HS-5 (cell line): Measurements from ENCODE around the gene VPS13C.
"Not testable (repeated sequence)": the region's sequence is repeated elsewhere in the genome, so short reads cannot be mapped to it uniquely, and the experiment has no call there.

Experiments
- DNase-seq: peaks from one replicate; pipeline ENCODE4 v3.0.0-alpha.2; 2012; ENCODE audit warnings: low read depth

VPS13C gene

DNA sequence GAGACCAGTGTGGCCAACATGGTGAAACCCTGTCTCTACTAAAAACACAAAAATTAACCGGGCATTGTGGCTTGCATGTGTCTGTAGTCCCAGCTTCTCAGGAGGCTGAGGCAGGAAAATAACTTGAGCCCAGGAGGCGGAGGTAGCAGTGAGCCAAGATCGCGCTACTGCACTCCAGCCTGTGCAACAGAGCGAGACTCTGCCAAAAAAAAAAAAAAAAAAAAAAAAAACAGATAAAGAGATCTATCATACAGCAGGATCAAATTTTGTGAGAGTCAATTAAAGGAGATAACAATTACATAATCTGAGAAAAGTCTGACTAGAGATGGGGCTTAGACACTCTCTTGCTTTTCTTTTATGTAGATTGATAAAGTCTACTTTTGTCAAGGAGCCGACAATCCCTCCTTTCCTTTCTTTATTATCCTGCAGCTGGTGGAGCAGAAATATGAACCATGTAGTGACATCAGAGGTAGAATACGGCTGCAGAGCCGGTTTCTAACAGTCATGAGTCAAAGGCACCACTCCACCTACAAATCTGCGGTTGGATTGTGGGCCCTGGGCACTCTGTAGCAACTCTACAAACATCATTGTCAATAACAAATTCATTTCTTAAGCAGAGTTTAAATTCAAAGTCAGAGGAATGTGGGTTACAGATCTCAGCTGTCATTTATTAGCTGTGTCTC, 15.5 kb upstream of the VPS13C start:
- DNase-seq: no peak

GRCh38 chr15:62071711-62072308, 11.6 kb upstream of the VPS13C start:
- no peak for DNase-seq

GRCh38 chr15:62069551-62069950, 9.3 kb upstream of the VPS13C start:
- no peak for DNase-seq

DNA sequence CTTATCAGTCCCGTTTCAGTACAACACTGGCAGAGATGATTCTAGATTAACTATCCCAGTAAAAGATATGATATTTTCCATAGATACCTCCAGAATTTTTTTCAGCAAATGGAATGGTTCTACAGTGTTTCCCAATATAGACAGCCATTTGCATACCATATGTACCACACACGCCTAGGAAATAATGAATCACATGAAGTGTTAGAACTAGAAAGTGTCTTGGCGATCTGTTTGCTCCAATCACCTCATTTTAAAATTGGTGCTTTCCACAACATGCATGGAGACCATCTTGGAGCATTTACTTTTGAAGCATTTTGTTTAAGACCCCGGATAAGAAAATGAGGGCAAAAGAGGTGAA, 8.5 kb upstream of the VPS13C start:
- no peak for DNase-seq

- no peak for DNase-seq
These were observed 8.0 kb upstream of the VPS13C start for GRCh38 chr15:62068071-62068809.

GRCh38 chr15:62067448-62068044, 7.3 kb upstream of the VPS13C start:
- DNase-seq: no peak

DNA sequence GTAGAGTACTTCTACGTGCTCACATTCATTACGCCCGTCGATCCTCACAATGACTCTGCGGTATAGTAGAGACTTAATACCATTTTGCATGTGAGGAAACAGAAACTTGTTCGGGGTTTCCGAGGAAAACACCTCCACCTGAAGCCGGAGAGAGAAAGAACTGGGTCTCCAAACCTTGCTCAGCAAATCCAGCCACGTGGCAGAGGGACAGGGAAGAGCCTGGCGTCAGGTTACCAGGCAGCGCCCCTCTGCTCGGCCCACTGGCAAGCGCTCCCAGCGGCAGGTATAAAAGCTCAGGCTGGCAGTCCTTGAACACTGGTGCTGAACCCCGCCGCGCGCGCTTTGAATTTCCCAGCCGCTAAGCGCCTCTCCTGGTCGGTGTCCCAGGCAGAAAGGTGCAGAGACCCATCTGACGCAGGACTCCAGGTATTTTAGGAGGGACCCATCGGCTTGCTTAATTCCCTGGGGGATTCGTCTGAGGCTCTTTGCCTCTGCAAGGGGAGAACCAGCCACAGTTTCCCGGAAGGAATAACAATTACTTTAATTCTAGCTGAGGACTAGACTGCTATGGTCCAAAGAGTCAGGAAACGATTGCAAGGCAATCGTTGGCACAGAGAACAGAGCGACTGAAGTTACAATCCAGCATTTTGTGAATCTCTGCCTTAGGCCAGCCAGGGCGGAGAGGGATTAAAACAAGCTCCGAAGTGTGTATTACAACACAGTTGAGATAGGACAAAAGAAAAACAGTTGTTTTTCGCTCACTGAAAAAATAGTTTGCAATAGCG, 6.6 kb upstream of the VPS13C start, which contains the start of gene C2CD4A:
TSS of gene C2CD4A (plus strand) at position 315 of the 785 bp plus-strand sequence. CDS start 637 bp downstream, outside the sequence.
- DNase-seq: no peak

- DNase-seq: no peak
These were observed 3.8 kb upstream of the VPS13C start for GRCh38 chr15:62063825-62064635.

GRCh38 chr15:62060896-62061280, 641 bp upstream of the VPS13C start:
- DNase-seq: no peak

DNA sequence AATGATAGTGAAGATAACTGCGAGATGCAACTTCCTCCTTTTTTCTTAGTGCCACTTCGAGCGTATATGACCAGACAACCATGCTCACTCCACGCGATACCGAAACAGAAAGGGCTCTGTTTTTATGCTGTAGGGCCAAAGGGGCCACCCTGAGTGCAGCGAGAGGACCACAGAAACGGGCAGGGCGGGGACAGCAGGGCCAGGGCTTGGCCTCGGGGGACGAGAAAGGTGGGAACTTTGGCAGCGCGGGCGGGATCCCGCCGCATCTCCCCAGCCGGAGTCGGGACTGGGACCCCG, 483 bp downstream of the VPS13C start:
- no peak for DNase-seq

DNA sequence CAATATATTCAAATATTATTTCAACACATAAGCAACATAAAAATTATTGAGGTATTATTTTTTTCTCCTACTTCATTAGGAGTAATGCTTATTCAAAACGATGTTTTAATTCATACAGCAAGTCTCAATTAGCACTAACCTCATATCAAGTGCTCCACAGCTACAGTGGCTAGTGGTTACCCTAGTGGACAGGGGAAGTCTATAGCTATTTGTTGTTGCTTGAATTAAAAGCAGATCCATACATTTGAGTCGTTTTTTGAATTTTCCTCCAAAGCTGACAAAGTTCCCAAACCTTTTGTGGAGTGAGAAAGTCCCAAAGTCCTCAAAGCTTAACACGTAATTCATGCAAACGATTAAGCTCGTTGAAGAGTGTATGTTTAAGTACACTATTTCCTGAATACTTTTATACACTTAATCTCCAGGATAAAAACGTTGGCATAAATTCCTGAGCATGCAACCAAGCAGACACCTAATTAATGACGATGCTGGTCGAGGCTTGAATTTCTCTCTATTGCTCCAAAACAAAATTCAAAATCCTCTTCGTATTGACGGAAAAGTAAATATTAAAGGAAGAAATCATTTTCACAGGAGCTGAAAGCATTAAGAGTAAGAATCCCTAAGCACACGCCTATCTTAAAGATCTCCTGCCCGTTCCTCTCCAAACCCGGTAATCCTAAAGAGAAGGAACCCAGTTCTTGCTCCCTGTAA, 985 bp downstream of the VPS13C start:
- DNase-seq: no peak

- no peak for DNase-seq
These were observed 1.8 kb downstream of the VPS13C start for GRCh38 chr15:62058327-62059028.

DNA sequence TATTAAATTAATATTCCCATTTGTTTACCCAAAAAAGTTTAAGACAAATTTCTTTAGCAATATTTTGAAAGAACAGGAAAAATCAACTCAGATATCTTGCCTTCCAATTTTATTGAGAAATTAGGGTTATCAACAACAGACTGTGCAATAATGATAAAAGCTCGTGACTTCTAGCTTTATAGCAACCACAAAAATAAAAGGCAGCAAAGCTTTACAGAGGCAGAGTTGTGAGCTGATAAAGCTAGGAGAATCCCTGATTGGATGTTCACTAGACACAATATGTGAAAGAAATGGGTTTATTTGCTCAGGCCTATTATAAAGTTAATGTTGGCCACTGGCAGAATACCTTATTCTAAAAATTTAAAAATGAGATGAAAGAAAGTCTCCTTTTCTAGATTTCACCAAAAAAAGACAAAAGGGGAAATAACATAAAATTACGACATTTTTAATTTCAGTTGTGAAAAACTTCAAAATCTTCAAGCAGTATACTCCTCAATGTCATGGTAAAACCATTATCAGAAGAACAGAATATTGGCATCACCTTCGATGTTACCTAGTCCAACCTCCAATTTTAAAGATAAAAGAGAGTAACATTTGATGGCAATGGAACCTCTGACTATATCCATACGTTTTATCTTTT, 2.8 kb downstream of the VPS13C start:
- DNase-seq: no peak

GRCh38 chr15:62054979-62055378, 5.3 kb downstream of the VPS13C start:
- no peak for DNase-seq

GRCh38 chr15:62053439-62054085, 6.7 kb downstream of the VPS13C start:
- no peak for DNase-seq

- DNase-seq: no peak
These were observed 7.5 kb downstream of the VPS13C start for GRCh38 chr15:62052713-62053112.

GRCh38 chr15:62051166-62051565, 9.1 kb downstream of the VPS13C start:
- DNase-seq: no peak

DNA sequence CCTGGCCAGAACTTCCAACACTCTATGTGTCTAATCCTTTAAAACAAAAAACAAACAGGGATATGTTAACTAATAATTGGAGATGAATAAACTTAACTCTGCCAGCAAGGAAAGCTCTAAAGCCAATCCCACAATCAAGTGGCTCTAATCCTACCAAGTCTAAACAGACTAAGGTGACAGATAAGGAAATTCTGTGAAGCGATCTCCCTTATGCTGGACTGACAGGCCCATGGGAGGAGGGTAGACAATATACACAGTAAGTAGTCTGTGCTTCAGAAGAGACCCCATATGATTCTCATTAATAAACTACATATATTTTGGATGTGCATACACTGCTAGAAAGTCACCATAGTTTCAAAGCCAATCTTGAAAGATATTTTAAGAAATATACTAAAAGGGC, 10.1 kb downstream of the VPS13C start:
- no peak for DNase-seq

GRCh38 chr15:62048254-62048653, 12.0 kb downstream of the VPS13C start:
- DNase-seq: not testable (repeated sequence)
